Keratinocyte (primary cell): ENCODE measurements around the gene WNT9B.

ENCODE experiments used
- EZH2 ChIP-seq: IDR thresholded peaks from one replicate; pipeline ENCODE4 v1.6.1; 2012; ENCODE audit warnings: inconsistent platforms, mild to moderate bottlenecking, low read length, moderate library complexity
- TF ChIP-seq, protein P1 (sequence below), 3 experiments: IDR thresholded peaks in 1 of 3; conservative IDR thresholded peaks in 1 of 3; optimal IDR thresholded peaks in 1 of 3; 2 replicates in 2 of 3; 3 replicates in 1 of 3; pipeline versions ENCODE3 to v1.5.1; 2011; ENCODE audit warnings: low read length in 3 of 3, mild to moderate bottlenecking in 3 of 3, moderate library complexity in 2 of 3, control low read depth in 1 of 3, inconsistent platforms in 1 of 3; ENCODE audit not compliant: insufficient read depth in 2 of 3; ENCODE audit errors: extremely low read depth in 1 of 3

DNA sequence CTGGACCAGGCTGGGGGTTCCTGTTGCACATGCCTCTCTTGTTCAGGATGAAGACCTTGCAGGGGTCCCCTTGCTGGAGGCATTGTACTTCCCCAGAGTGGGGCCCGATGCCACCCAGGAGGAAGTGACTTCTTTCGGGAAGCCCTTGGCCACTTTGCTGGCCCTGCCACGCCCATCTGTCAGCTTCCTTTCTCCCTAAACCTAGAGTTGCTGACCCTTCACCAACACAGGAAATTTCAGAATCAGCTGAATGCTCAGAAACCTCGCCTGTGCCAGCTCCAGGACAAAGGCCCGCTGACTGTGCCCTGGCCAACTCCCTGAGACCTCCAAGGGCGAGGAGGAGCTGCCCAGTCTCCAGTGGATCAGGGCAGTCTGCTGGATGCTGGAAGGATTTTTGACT lies 26.7 kb downstream of the WNT9B start:
- TF ChIP-seq, protein P1, sequence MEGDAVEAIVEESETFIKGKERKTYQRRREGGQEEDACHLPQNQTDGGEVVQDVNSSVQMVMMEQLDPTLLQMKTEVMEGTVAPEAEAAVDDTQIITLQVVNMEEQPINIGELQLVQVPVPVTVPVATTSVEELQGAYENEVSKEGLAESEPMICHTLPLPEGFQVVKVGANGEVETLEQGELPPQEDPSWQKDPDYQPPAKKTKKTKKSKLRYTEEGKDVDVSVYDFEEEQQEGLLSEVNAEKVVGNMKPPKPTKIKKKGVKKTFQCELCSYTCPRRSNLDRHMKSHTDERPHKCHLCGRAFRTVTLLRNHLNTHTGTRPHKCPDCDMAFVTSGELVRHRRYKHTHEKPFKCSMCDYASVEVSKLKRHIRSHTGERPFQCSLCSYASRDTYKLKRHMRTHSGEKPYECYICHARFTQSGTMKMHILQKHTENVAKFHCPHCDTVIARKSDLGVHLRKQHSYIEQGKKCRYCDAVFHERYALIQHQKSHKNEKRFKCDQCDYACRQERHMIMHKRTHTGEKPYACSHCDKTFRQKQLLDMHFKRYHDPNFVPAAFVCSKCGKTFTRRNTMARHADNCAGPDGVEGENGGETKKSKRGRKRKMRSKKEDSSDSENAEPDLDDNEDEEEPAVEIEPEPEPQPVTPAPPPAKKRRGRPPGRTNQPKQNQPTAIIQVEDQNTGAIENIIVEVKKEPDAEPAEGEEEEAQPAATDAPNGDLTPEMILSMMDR (optimal IDR thresholded peaks at IDR 0.05 in 1 of 3, IDR thresholded peaks at IDR 0.05 in 1 of 3, conservative IDR thresholded peaks at IDR 0.05 in 1 of 3; ENCODE audit: extremely low read depth in 1 of 3, insufficient read depth in 2 of 3, low read length in 3 of 3), result no peak
- TF ChIP-seq EZH2, result no peak
